ENCODE data around the gene MEIKIN.
"Not testable (repeated sequence)": the region's sequence is repeated elsewhere in the genome, so short reads cannot be mapped to it uniquely, and the experiment has no call there.

The MEIKIN gene

GRCh38 chr5:131810510-131811249, 134.8 kb downstream of the MEIKIN start:
- peak; percentile 35 for DNase-seq (ENCODE audit: low read depth)

GRCh38 chr5:131796793-131797693, 148.4 kb downstream of the MEIKIN start, which contains the start of gene FNIP1:
TSS of gene FNIP1 (minus strand) at chr5:131797017. CDS start at chr5:131796921, 96 bp downstream.
- DNase-seq (ENCODE audit: low read depth) = peak; percentile 98

- DNase-seq (ENCODE audit: low read depth) = peak; percentile 75
Observed at GRCh38 chr5:131795879-131796792, 149.3 kb downstream of the MEIKIN start.

DNA sequence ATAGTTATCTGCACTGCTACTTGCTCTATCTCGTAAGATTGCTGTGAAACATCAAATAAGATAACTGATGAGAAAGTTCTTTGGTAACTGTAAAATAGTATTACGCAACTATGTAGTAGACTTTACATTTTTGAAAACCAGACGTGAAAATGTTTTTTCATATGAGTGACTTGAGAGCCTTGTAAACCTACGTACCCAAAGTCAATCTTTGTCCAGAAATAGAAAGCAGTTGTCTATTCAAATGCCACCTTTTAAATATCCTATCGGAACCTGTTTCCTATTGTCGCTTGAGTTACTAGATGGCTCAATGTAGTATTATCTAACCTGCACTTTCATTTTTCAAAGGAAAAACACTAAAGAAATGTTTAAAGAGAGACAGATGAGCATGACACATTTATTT, 150.2 kb downstream of the MEIKIN start:
- no peak for DNase-seq (ENCODE audit: low read depth)

DNA sequence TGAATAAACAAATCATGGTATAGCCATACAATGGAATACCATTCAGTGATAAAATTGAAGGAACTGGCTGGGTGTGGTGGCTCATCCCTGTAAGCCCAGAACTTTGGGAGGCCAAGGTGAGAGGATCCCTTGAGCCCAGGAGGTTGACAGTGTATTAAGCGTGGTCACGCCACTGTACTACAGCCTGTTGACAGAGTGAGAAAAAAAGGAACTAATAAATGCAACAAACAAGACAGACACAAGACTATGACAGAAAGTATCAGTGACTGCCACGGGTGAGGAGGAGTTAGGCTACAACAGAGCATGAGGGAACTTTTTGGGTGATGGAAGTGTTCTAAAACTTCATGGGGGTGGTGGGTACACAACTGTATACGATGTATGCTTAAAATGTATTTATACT, 150.9 kb downstream of the MEIKIN start:
- no peak for DNase-seq (ENCODE audit: low read depth)

GRCh38 chr5:131792896-131793295, 152.6 kb downstream of the MEIKIN start:
- no peak for DNase-seq (ENCODE audit: low read depth)

DNA sequence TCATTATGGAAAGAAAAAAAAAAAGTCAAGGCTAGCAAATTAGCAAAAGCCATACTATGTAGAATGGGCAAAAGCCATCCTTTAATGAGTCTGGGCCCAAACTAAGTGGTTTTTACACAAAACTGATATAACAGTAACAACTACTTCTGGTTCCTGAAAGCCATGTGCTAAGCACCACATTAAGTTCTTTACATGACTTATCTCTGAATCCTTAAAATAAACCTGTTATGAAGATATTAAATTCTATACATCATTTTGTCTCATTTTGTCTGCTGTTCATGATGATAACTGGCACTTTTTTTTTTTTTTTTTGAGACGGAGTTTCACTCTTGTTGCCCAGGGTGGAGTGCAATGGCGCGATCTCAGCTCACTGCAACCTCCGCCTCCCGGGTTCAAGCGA, 153.6 kb downstream of the MEIKIN start:
- DNase-seq (ENCODE audit: low read depth) = no peak

GRCh38 chr5:131790550-131790949, 154.9 kb downstream of the MEIKIN start:
- DNase-seq (ENCODE audit: low read depth) = no peak

GRCh38 chr5:131789765-131790164, 155.7 kb downstream of the MEIKIN start:
- DNase-seq (ENCODE audit: low read depth) = peak; percentile 48

DNA sequence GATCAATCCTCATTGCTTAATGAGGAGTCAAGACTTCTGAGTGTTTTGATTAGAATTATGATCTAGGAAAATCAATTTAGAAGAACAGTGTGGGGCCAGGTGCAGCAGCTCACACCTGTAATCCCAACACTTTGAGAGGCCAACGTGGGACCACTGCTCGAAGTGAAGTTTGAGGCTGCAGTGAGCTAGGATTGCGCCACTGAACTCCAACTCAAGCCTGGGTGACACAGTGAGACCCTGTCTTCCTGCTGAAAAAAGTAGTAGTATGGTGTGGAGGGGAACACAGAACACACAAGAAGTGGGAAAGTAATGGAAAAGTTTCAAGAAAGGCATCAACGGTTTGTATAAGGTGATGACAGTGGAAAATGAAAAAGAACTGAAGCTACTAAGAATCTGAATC, 157.7 kb downstream of the MEIKIN start:
- DNase-seq (ENCODE audit: low read depth) = no peak

GRCh38 chr5:131786900-131787692, 158.4 kb downstream of the MEIKIN start:
- no peak for DNase-seq (ENCODE audit: low read depth)

- DNase-seq (ENCODE audit: low read depth) = no peak
Observed at GRCh38 chr5:131786036-131786435, 159.4 kb downstream of the MEIKIN start.

GRCh38 chr5:131783874-131784273, 161.6 kb downstream of the MEIKIN start:
- no peak for DNase-seq (ENCODE audit: low read depth)

DNA sequence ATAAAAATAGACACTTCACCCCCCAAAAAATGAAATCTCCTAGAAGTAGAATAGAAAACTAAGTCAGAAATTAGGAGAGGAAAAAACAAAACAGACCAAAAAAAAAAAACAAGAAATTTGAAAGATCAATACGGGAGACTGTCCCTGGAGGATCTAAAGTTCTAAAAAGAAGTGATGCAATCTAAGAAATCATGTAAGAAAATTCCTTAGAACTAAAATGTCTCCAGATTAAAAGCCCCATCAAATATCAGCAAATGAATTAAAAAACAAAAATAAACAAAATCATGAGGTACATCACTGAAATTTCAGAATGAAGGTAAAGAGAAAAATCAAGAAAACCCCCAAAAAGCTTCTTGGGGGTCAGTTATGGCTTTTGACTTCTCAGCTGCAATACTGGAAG, 162.1 kb downstream of the MEIKIN start:
- DNase-seq (ENCODE audit: low read depth) = no peak

GRCh38 chr5:131782717-131783116, 162.7 kb downstream of the MEIKIN start:
- no peak for DNase-seq (ENCODE audit: low read depth)

DNA sequence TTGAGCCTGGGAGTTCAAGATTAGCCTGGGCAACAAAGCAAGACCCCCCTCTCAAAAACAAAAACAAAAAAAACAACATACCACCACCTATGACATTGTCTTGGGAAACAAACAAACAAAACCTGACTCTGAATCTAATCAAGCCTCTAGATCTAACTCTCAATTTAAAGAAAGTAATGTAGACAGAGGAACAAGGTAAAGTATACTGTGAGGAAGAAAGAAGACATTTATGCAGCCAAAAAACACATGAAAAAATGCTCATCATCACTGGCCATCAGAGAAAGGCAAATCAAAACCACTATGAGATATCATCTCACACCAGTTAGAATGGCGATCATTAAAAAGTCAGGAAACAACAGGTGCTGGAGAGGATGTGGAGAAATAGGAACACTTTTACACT, 167.3 kb downstream of the MEIKIN start:
- DNase-seq (ENCODE audit: low read depth) = not testable (repeated sequence)

GRCh38 chr5:131776450-131776849, 169.0 kb downstream of the MEIKIN start:
- DNase-seq (ENCODE audit: low read depth) = no peak

GRCh38 chr5:131774652-131775367, 170.7 kb downstream of the MEIKIN start:
- DNase-seq (ENCODE audit: low read depth) = no peak

DNA sequence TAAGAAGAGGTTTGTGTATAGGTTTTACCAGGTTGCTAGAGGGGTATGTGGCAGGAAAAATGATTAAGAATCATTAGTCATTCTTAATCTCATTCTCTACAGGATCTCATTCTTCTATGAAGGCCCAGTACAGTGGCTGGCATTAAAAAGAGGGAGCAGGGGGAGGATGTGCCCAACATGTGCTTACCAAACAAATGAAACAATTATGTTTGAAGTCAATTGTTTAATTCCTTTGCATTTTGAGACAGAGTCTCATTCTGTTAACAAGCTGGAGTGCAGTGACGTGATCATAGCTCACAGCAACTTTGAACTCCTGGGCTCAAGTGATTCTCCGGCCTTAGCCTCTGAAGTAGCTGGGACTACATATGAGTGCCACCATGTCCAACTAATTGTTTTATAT, 171.7 kb downstream of the MEIKIN start:
- DNase-seq (ENCODE audit: low read depth) = no peak

- no peak for DNase-seq (ENCODE audit: low read depth)
Observed at GRCh38 chr5:131771692-131772091, 173.8 kb downstream of the MEIKIN start.

DNA sequence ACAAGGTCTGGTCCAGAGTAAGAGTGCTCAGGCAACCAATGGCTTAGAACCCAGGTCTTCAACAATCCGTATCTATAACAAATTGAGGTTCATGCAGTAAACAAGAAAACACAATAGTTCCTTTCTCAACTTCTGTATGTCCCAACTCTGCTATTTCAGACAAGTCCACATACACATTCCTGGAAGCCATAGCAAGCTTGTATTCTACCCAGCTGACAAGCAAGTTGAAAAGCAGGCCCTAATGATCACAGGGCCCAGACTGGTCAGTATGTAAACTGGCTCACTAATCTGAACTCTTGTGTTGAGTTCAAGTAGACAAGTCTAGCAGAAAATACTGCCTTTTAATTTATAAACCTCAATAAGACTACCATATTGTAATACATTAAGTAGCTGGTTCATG, 175.5 kb downstream of the MEIKIN start:
- DNase-seq (ENCODE audit: low read depth) = no peak

Measured in EH (cell line).